AG10803 (cell line): Measurements from ENCODE around the gene CENPW.
A peak's percentile ranks its signal among the peaks of the same experiment; 100 is the strongest.

Experiments
- DNase-seq: peaks from one replicate; pipeline ENCODE4 v3.0.0; 2010; ENCODE audit warnings: low read depth
- H3K4me3 ChIP-seq: 2 replicates; pipeline ENCODE4 v1.5.1; 2011; ENCODE audit warnings: mild to moderate bottlenecking, low read length, control low read depth
- CTCF ChIP-seq: conservative IDR thresholded peaks from 2 replicates; pipeline ENCODE4 v1.5.1; 2011; ENCODE audit warnings: mild to moderate bottlenecking, low read length, control low read depth, inconsistent platforms

The CENPW gene

GRCh38 chr6:126339796-126340609 is at the start of gene CENPW:
Gene CENPW, plus strand, starts transcription at chr6:126340115. Its CDS starts 159 bp downstream, at chr6:126340274.
- peak; percentile 78 for DNase-seq
- no peak for TF ChIP-seq CTCF
- peak within 1 kb of the TSS; percentile 69 for H3K4me3 ChIP-seq

- no peak for DNase-seq
These were observed 45.9 kb upstream of the CENPW start for GRCh38 chr6:126293891-126294524.

GRCh38 chr6:126300126-126300525 is 39.8 kb upstream of the CENPW start:
- H3K4me3 ChIP-seq: no peak overlapping the region
- no peak for TF ChIP-seq CTCF
- no peak for DNase-seq

More at GRCh38 chr6:126293891-126294524, 45.9 kb upstream of the CENPW start:
- H3K4me3 ChIP-seq: no peak overlapping the region
- no peak for TF ChIP-seq CTCF

GRCh38 chr6:126300735-126301134 is 39.2 kb upstream of the CENPW start:
- TF ChIP-seq CTCF: no peak
- H3K4me3 ChIP-seq: no peak overlapping the region
- DNase-seq: no peak

GRCh38 chr6:126302191-126302590 is 37.7 kb upstream of the CENPW start:
- no peak for TF ChIP-seq CTCF
- DNase-seq: no peak
- H3K4me3 ChIP-seq: no peak overlapping the region

GRCh38 chr6:126307849-126308248 is 32.1 kb upstream of the CENPW start:
- H3K4me3 ChIP-seq: no peak overlapping the region
- TF ChIP-seq CTCF: no peak
- DNase-seq: peak; percentile 38

- DNase-seq: peak; percentile 5
- TF ChIP-seq CTCF: no peak
- no peak overlapping the region for H3K4me3 ChIP-seq
These were observed 31.6 kb upstream of the CENPW start for GRCh38 chr6:126308362-126308761.
